HL-60 (cell line): ENCODE results near the gene SH3GL1.

Experiments
- DNase-seq, 2 experiments: peaks; one replicate each; pipeline ENCODE4 v3.0.0-alpha.2; 2010 to 2020; ENCODE audit warnings: low read depth in 1 of 2, low spot score in 1 of 2
- H3K27ac ChIP-seq: fragments of 250-450 bp; sonication (Bioruptor Pico); replicated peaks from 2 replicates; pipeline ENCODE4 v1.5.1; 2020; ENCODE audit warnings: mild to moderate bottlenecking, moderate library complexity
- H3K27me3 ChIP-seq: fragments of 250-450 bp; sonication (Bioruptor Pico); 2 replicates; pipeline ENCODE4 v1.5.1; 2021; ENCODE audit warnings: mild to moderate bottlenecking, moderate library complexity; ENCODE audit not compliant: insufficient read depth, poor library complexity, severe bottlenecking
- H3K4me3 ChIP-seq: replicated peaks from 2 replicates; pipeline ENCODE4 v1.5.1; 2011; ENCODE audit warnings: mild to moderate bottlenecking, control low read depth, low read length; ENCODE audit not compliant: insufficient read depth
- GABPA ChIP-seq: IDR thresholded peaks from 2 replicates; pipeline ENCODE4 v1.6.1; 2012; ENCODE audit warnings: low read depth
- POLR2AphosphoS5 ChIP-seq: IDR thresholded peaks from 2 replicates; pipeline ENCODE4 v1.6.1; 2012; ENCODE audit warnings: low read depth
- SPI1 ChIP-seq: IDR thresholded peaks from 2 replicates; pipeline ENCODE4 v1.6.1; 2012; ENCODE audit warnings: low read depth, mild to moderate bottlenecking, borderline replicate concordance
- TF ChIP-seq, protein P1 (sequence below): IDR thresholded peaks from one replicate; pipeline ENCODE4 v1.5.1; 2011; ENCODE audit warnings: low read length, control low read depth, inconsistent platforms; ENCODE audit not compliant: insufficient read depth
- TF ChIP-seq, protein P2 (sequence below): IDR thresholded peaks from 2 replicates; pipeline ENCODE4 v1.6.1; 2012; ENCODE audit warnings: low read depth; ENCODE audit not compliant: insufficient replicate concordance

The SH3GL1 gene

GRCh38 chr19:4446704-4447200 lies 46.4 kb upstream of the SH3GL1 start:
- DNase-seq: no peak
- Histone ChIP-seq H3K4me3 (no peak overlapping the region), H3K27me3 (no peaks in the 10 kb centered on the region), H3K27ac (no peak overlapping the region)
- TF ChIP-seq POLR2AphosphoS5 (no peak), GABPA (no peak), SPI1 (no peak)
- TF ChIP-seq, protein P1, sequence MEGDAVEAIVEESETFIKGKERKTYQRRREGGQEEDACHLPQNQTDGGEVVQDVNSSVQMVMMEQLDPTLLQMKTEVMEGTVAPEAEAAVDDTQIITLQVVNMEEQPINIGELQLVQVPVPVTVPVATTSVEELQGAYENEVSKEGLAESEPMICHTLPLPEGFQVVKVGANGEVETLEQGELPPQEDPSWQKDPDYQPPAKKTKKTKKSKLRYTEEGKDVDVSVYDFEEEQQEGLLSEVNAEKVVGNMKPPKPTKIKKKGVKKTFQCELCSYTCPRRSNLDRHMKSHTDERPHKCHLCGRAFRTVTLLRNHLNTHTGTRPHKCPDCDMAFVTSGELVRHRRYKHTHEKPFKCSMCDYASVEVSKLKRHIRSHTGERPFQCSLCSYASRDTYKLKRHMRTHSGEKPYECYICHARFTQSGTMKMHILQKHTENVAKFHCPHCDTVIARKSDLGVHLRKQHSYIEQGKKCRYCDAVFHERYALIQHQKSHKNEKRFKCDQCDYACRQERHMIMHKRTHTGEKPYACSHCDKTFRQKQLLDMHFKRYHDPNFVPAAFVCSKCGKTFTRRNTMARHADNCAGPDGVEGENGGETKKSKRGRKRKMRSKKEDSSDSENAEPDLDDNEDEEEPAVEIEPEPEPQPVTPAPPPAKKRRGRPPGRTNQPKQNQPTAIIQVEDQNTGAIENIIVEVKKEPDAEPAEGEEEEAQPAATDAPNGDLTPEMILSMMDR: no peak
- TF ChIP-seq, protein P2, sequence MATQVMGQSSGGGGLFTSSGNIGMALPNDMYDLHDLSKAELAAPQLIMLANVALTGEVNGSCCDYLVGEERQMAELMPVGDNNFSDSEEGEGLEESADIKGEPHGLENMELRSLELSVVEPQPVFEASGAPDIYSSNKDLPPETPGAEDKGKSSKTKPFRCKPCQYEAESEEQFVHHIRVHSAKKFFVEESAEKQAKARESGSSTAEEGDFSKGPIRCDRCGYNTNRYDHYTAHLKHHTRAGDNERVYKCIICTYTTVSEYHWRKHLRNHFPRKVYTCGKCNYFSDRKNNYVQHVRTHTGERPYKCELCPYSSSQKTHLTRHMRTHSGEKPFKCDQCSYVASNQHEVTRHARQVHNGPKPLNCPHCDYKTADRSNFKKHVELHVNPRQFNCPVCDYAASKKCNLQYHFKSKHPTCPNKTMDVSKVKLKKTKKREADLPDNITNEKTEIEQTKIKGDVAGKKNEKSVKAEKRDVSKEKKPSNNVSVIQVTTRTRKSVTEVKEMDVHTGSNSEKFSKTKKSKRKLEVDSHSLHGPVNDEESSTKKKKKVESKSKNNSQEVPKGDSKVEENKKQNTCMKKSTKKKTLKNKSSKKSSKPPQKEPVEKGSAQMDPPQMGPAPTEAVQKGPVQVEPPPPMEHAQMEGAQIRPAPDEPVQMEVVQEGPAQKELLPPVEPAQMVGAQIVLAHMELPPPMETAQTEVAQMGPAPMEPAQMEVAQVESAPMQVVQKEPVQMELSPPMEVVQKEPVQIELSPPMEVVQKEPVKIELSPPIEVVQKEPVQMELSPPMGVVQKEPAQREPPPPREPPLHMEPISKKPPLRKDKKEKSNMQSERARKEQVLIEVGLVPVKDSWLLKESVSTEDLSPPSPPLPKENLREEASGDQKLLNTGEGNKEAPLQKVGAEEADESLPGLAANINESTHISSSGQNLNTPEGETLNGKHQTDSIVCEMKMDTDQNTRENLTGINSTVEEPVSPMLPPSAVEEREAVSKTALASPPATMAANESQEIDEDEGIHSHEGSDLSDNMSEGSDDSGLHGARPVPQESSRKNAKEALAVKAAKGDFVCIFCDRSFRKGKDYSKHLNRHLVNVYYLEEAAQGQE: no peak

GRCh38 chr19:4445963-4446703 lies 45.8 kb upstream of the SH3GL1 start:
- DNase-seq: no peak
- Histone ChIP-seq H3K27ac (no peak overlapping the region), H3K27me3 (no peaks in the 10 kb centered on the region), H3K4me3 (no peak overlapping the region)
- TF ChIP-seq, protein P1: no peak
- no peak for TF ChIP-seq POLR2AphosphoS5
- no peak for TF ChIP-seq GABPA
- TF ChIP-seq, protein P2: no peak
- no peak for TF ChIP-seq SPI1

DNA sequence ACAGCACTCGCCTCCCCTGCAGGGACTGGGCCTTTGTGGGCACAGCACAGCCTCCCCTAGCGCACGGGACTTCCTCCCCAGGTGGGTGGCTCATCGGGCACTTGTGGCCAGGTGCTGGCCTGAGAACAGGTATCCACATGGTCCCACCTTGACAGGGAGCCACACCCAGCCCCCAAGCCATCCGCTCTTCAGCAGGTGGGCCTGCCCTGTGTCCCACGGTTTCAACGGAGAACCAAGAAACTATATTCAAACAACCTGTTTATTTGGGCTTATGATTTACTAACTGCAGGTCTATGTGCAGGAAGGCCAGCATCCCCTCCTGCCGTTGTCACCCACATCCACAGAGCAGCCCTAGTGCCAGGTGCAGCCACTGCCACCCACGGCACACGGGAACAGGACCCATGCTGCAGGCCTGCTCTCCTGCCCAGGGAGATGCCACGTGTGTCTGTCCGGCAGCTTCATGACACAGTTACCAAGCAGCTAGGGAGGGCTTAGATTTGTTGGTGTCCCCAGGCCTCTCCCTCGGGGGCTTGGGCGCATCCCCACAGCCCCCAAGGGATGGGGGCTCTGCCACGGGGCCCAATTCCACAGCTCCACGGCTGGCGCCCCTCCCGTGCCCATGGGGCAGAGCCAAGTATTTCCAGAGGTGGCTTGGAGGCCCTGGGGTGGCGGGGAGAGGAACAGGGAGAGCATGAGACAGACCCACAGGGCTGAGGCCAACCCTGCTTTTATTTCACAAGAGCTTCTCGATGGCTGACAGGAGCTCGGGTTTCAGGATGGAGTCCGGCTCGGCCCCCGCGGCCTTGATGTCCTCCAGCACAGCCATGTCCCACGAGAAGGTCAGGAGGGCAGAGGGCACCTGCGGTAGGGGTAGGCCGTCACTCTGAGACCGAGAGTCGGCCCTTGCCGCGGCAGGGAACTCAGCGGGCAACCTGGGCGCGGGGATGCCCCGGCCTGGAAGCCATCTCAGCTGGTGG lies 44.7 kb upstream of the SH3GL1 start:
- H3K27ac ChIP-seq: no peak overlapping the region
- H3K4me3 ChIP-seq: no peak overlapping the region
- no peak for DNase-seq
- H3K27me3 ChIP-seq: no peaks in the 10 kb centered on the region
- no peak for TF ChIP-seq SPI1
- TF ChIP-seq GABPA: no peak
- TF ChIP-seq, protein P1: no peak
- TF ChIP-seq POLR2AphosphoS5: 0 out of 2 replicates have a peak, but pooled peaks have one; percentile 32
